ENCODE measurements around the gene ODAD2.
"Not testable (repeated sequence)": the region's sequence is repeated elsewhere in the genome, so short reads cannot be mapped to it uniquely, and the experiment has no call there.

The ODAD2 gene

DNA sequence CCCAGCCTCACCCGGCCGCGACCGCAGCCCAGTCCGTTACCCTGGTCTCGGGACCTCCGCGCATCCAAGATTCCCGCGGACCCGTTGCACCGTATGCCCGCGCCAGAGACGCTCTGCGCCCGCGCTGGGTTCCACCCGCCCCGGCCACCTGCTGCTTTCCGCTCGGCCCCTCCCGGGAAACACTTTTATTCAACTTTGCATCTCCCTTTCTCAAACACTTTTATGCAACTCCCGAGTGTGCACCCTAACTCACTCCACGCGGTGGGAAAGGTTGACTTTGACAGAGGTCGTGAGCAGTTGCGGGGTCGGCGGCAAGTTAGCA, at the start of gene ODAD2:
Gene ODAD2, minus strand, starts transcription at position 126 of the 322 bp plus-strand sequence. CDS start 3,937 bp downstream, outside the sequence.
- DNase-seq = no peak

DNA sequence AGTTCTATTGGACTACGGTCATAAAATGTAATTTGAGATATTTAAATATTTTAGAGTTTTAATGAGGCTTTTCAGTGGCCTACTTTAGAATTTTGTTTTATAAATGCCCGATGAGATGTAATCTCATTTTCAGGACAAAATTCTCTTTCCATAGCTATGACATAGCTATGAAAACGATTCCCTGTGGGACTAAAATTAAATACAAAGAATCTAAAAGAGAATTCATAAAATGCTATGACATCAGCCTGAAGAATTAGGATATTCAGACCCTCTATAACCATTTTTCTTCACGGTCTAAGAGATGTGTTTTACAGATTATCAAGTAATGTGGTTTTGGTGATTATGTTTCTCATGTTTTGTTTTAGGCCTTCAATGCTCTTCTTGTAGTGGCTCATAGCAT, 48.2 kb upstream of the ODAD2 start:
- DNase-seq = no peak

GRCh38 chr10:28046579-28046978, 47.7 kb upstream of the ODAD2 start:
- no peak for DNase-seq

GRCh38 chr10:28043941-28044340, 45.1 kb upstream of the ODAD2 start:
- no peak for DNase-seq

DNA sequence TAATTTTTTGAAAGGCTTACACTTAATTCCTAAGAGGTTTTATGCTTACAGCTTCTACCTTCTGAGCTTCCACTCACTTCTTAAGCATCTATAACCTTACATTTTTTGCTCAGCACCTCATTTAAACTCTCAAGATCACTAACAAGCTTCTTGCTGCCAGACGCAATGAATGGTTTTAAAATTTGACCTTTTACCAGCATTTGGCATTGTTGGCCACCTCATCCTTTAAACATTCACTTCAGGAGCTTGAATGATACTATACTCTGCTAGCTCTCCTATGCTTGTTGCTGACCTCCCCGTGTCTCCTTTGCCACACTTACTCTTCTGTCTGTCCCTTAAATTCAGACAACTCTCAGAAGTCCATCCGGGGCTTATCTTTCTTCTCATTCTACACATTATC, 37.7 kb upstream of the ODAD2 start:
- no peak for DNase-seq

- no peak for DNase-seq
Observed at GRCh38 chr10:28020993-28021982, 22.4 kb upstream of the ODAD2 start.

- DNase-seq = no peak
Observed at GRCh38 chr10:28020080-28020860, 21.4 kb upstream of the ODAD2 start.

DNA sequence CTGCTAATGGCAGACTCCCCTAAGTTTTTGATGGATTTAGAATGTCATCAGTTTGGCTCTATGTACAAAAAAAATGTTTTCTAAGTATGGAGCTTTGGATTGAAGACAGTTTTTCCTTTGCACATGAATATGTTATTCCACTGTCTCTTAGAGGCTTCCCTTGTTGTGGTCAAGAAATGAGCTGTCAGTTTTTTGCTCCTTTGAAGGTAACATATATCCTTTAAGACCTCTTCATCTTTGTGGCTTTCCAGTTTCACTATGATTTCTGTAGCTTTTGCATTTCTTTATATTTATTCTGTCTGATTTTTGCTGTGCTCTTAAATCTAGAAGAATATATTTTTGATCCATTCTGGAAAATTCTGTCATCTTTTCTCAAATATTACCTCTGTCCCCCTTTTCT, 15.8 kb upstream of the ODAD2 start:
- no peak for DNase-seq

- DNase-seq = no peak
Observed at GRCh38 chr10:28012990-28013515, 14.2 kb upstream of the ODAD2 start.

GRCh38 chr10:28010821-28011220, 11.9 kb upstream of the ODAD2 start:
- DNase-seq = no peak

DNA sequence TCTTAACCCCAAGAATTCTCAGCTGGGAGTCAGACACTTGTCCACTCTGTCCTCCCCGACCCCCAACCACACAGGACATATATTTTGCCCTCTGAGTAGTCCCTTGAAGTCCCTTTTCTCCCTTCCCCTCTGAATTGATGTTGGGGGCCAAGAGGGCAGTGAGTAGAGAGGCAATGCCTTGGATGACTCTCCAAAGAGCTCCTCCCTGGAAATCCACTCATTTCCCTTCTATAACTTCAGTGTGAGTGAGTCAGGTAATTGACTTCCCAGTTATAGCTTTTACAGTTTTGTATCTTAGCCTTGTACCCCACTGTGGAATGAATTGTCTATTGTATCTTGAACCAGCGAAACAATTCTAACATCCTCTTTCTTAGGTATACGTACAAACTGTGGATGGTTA, 9.2 kb upstream of the ODAD2 start:
- no peak for DNase-seq

DNA sequence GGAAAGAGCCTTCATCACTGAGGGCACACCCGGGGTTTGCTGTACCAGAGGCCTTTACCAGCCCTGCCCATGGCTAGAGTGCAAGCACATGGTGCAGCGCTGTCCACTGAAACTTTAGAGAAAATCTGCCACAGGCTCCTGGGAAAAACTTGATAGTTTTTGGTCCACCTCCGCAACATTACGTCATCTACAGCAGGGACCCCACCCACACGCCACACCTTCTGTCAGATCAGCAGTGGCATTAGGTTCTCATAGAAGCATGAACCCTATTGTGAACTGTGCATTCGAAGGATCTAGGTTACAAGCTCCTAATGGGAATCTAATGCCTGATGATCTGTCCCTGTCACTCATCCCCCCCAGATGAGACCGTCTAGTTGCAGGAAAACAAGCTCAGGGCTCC, 2.5 kb upstream of the ODAD2 start:
- DNase-seq = no peak

GRCh38 chr10:27998178-27998953, 513 bp downstream of the ODAD2 start:
- DNase-seq = peak; percentile 49

DNA sequence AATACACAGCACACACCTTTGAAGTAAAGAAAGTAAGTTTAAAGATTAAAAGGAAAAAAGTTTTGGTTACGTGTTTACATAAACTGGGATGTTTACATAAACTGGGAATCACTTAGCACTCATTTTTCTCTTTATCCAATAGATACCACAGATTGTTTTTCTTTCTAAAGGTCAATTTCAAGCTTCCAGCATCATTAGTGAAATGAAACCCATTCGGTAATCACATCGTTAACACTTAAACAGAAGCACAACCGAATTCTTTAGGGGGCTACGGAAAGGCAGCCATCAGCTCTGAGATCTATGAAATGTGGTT, 1.1 kb downstream of the ODAD2 start:
- DNase-seq = no peak

GRCh38 chr10:27995311-27995710, 3.6 kb downstream of the ODAD2 start:
- DNase-seq = no peak

DNA sequence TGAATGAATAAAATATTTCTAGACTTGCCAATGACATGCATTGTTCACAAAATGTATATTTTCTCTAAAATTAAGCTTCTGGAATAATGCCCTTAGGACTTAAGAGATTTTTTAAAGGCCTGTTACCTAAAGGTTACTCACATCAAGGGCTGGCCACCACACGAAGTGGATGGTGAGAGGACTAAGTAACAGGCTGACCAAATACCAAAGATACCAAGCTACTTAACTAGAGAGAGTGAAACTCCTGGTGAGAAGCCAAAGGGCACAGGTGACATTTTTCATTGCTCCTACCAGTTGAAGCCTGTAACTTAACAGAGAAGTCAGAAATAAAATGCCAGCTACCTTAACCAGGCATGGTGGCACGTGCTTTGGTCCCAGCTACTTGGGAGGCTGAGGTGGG, 9.5 kb downstream of the ODAD2 start:
- not testable (repeated sequence) for DNase-seq

- DNase-seq = no peak
Observed at GRCh38 chr10:27986821-27987220, 12.1 kb downstream of the ODAD2 start.

DNA sequence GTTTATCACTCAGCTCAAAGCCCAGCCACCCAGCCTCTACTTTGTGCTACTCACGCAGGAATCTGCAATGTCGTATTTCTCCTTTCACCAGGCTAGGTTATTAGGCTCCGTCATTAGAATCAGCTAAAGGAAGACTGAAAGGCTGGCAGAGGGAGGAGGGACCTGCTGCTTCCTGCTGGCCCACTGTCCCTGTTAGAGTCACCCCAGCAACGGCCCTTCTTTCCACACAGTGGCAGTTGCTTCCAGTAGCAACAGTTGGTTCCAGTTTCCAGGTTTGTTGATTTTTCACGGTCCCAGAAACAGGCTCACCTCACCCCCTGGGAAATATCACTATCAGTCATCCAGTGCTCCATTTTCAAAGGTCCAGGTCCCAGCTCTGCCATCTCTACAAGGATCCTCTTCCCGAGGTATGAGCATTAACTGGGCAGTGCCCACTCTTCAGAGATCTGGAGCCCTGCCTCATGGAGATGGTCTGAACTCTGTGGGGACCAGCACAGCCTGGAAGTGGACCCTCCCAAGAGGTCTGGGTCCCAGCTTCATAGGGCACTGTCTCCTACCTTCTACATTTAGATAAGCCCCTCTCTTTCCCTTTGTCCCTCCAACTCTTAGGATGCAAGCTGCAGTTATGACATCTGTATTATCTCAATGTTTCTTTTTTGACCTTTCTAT, 15.9 kb downstream of the ODAD2 start:
- DNase-seq = no peak

DNA sequence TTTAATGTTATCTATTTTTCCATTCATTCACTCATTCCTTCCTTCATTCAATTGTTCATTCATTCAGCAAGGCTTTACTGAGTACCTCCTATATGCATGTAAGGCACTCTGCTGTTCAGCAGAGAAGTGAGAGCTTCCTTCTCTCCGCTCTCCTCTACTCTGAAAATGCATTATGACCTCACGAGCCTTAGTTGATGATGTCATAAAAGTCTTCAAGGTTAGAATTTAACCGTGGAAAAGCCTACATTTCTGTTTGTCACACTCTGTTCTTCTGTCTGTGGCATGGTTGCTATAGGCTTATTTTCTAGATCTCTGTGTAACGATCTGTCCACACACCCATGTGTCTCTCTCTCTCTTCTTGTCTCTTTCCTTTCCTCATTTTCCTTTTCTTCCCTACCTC, 17.1 kb downstream of the ODAD2 start:
- no peak for DNase-seq

GRCh38 chr10:27970795-27971194, 28.1 kb downstream of the ODAD2 start:
- DNase-seq = not testable (repeated sequence)

DNA sequence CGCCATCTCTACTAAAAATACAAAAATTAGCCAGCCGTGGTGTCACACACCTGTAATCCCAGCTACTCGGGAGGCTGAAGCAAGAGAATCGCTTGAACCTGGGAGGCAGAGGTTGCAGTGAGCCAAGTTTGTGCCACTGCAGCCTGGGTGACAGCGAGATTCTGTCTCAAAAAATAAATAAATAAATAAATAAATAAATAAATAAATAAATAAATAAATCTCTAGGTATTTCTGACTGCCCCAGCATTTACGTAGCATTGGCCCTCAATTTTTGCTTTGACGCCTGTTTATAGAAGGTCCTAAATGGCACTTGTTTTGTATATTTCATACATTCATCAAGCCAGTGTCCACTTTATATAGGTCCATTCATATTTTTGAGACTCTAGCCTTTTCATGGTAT, 28.9 kb downstream of the ODAD2 start:
- DNase-seq = not testable (repeated sequence)

GRCh38 chr10:27959093-27959715, 39.7 kb downstream of the ODAD2 start:
- DNase-seq = no peak

Measured in stimulated activated CD8-positive, alpha-beta memory T cell treated with anti-CD3 and anti-CD28 coated beads, Interleukin-4, amount 100 ng/mL, for 48 hours (primary cell).